ENCODE data around the gene POLN.

Gene POLN

GRCh38 chr4:2241410-2242353 is at the start of gene POLN, which contains the start of gene HAUS3:
Gene POLN, minus strand, starts transcription at chr4:2242121. Its CDS starts 12,890 bp downstream, at chr4:2229231.
Gene HAUS3, minus strand, starts transcription at chr4:2242121. Its CDS starts 1,175 bp downstream, at chr4:2240946.
- CTCF ChIA-PET = interaction anchor here (0.9 to 3.1 kb wide), 3 partner anchors 21 to 221 kb away, joined by 3 to 14 read pairs (median 3); no protein-coding TSS in a partner anchor
- Mint-ChIP-seq H3K36me3 (peaks cover 31% of the 10 kb centered on the region), H3K27me3 (peaks cover 13% of the 10 kb centered on the region), H3K27ac (peak within 1 kb of the TSS; percentile 95), H3K4me1 (peaks cover 57% of the 10 kb centered on the region), H3K9me3 (no peaks in the 10 kb centered on the region), H3K4me3 (peak within 1 kb of the TSS; percentile 93)
- DNase-seq = peak; percentile 99

- Mint-ChIP-seq H3K27me3 (peaks cover 29% of the 10 kb centered on the region), H3K27ac (peak overlapping the region; percentile 86), H3K36me3 (no peaks in the 10 kb centered on the region), H3K4me1 (peaks cover 25% of the 10 kb centered on the region), H3K4me3 (peak overlapping the region; percentile 10), H3K9me3 (no peaks in the 10 kb centered on the region)
- peak; percentile 80 for DNase-seq
- CTCF ChIA-PET = interaction anchor here (0.6 to 1.1 kb wide), 2 partner anchors 9 to 154 kb away, joined by 3 to 4 read pairs; no protein-coding TSS in a partner anchor
Observed at GRCh38 chr4:2290974-2291704, 49.2 kb upstream of the POLN start.

GRCh38 chr4:2290488-2290887 is 48.6 kb upstream of the POLN start:
- CTCF ChIA-PET = interaction anchor here (1.1 kb wide), 1 partner anchor 8 kb away, joined by 3 read pairs; no protein-coding TSS in a partner anchor
- DNase-seq = peak; percentile 25
- H3K4me1 Mint-ChIP-seq = peaks cover 25% of the 10 kb centered on the region
- H3K9me3 Mint-ChIP-seq = no peaks in the 10 kb centered on the region
- peaks cover 24% of the 10 kb centered on the region for H3K27me3 Mint-ChIP-seq
- no peak overlapping the region for H3K4me3 Mint-ChIP-seq
- H3K27ac Mint-ChIP-seq = peak overlapping the region; percentile 86
- H3K36me3 Mint-ChIP-seq = no peaks in the 10 kb centered on the region

- DNase-seq = peak; percentile 11
- peaks cover 24% of the 10 kb centered on the region for H3K27me3 Mint-ChIP-seq
- H3K4me1 Mint-ChIP-seq = peaks cover 26% of the 10 kb centered on the region
- no peaks in the 10 kb centered on the region for H3K36me3 Mint-ChIP-seq
- H3K9me3 Mint-ChIP-seq = no peaks in the 10 kb centered on the region
- CTCF ChIA-PET = no interaction called here
- no peak overlapping the region for H3K27ac Mint-ChIP-seq
- H3K4me3 Mint-ChIP-seq = no peak overlapping the region
Observed at GRCh38 chr4:2289955-2290333, 48.0 kb upstream of the POLN start.

GRCh38 chr4:2289311-2289954 is 47.5 kb upstream of the POLN start:
- H3K9me3 Mint-ChIP-seq = no peaks in the 10 kb centered on the region
- CTCF ChIA-PET = no interaction called here
- H3K4me1 Mint-ChIP-seq = peaks cover 23% of the 10 kb centered on the region
- H3K36me3 Mint-ChIP-seq = no peaks in the 10 kb centered on the region
- H3K4me3 Mint-ChIP-seq = no peak overlapping the region
- peak; percentile 14 for DNase-seq
- peaks cover 24% of the 10 kb centered on the region for H3K27me3 Mint-ChIP-seq
- no peak overlapping the region for H3K27ac Mint-ChIP-seq

- H3K9me3 Mint-ChIP-seq = no peaks in the 10 kb centered on the region
- H3K27me3 Mint-ChIP-seq = peaks cover 24% of the 10 kb centered on the region
- DNase-seq = peak; percentile 17
- no peak overlapping the region for H3K4me3 Mint-ChIP-seq
- H3K27ac Mint-ChIP-seq = no peak overlapping the region
- CTCF ChIA-PET = no interaction called here
- no peaks in the 10 kb centered on the region for H3K36me3 Mint-ChIP-seq
- peaks cover 27% of the 10 kb centered on the region for H3K4me1 Mint-ChIP-seq
Observed at GRCh38 chr4:2288051-2288541, 46.2 kb upstream of the POLN start.

- DNase-seq = no peak
- Mint-ChIP-seq H3K27me3 (peaks cover 21% of the 10 kb centered on the region), H3K9me3 (no peaks in the 10 kb centered on the region), H3K4me3 (no peak overlapping the region), H3K4me1 (peaks cover 32% of the 10 kb centered on the region), H3K27ac (no peak overlapping the region), H3K36me3 (no peaks in the 10 kb centered on the region)
- CTCF ChIA-PET = no interaction called here
Observed at GRCh38 chr4:2287594-2287915, 45.6 kb upstream of the POLN start.

- DNase-seq = peak; percentile 17
- Mint-ChIP-seq H3K4me3 (no peak overlapping the region), H3K36me3 (peaks cover 3% of the 10 kb centered on the region), H3K27ac (no peak overlapping the region), H3K27me3 (peaks cover 16% of the 10 kb centered on the region), H3K9me3 (no peaks in the 10 kb centered on the region), H3K4me1 (peaks cover 37% of the 10 kb centered on the region)
- CTCF ChIA-PET = no interaction called here
Observed at GRCh38 chr4:2286904-2287593, 45.1 kb upstream of the POLN start.

GRCh38 chr4:2285613-2286381 is 43.9 kb upstream of the POLN start:
- no peak overlapping the region for H3K4me3 Mint-ChIP-seq
- H3K27ac Mint-ChIP-seq = no peak overlapping the region
- peaks cover 43% of the 10 kb centered on the region for H3K4me1 Mint-ChIP-seq
- CTCF ChIA-PET = no interaction called here
- H3K9me3 Mint-ChIP-seq = no peaks in the 10 kb centered on the region
- peaks cover 4% of the 10 kb centered on the region for H3K27me3 Mint-ChIP-seq
- DNase-seq = peak; percentile 14
- H3K36me3 Mint-ChIP-seq = peaks cover 3% of the 10 kb centered on the region

GRCh38 chr4:2284934-2285612 is 43.2 kb upstream of the POLN start:
- Mint-ChIP-seq H3K27ac (no peak overlapping the region), H3K36me3 (peaks cover 3% of the 10 kb centered on the region), H3K4me3 (no peak overlapping the region), H3K4me1 (peaks cover 41% of the 10 kb centered on the region), H3K27me3 (peaks cover 4% of the 10 kb centered on the region), H3K9me3 (no peaks in the 10 kb centered on the region)
- DNase-seq = peak; percentile 16
- CTCF ChIA-PET = no interaction called here

GRCh38 chr4:2284161-2284933 is 42.4 kb upstream of the POLN start:
- H3K27ac Mint-ChIP-seq = no peak overlapping the region
- peaks cover 4% of the 10 kb centered on the region for H3K27me3 Mint-ChIP-seq
- no peaks in the 10 kb centered on the region for H3K9me3 Mint-ChIP-seq
- peak; percentile 19 for DNase-seq
- CTCF ChIA-PET = no interaction called here
- H3K4me3 Mint-ChIP-seq = no peak overlapping the region
- peaks cover 3% of the 10 kb centered on the region for H3K36me3 Mint-ChIP-seq
- H3K4me1 Mint-ChIP-seq = peaks cover 38% of the 10 kb centered on the region

GRCh38 chr4:2283199-2283711 is 41.3 kb upstream of the POLN start:
- no peak for DNase-seq
- peaks cover 4% of the 10 kb centered on the region for H3K27me3 Mint-ChIP-seq
- no peak overlapping the region for H3K27ac Mint-ChIP-seq
- no peak overlapping the region for H3K4me3 Mint-ChIP-seq
- H3K9me3 Mint-ChIP-seq = no peaks in the 10 kb centered on the region
- peaks cover 38% of the 10 kb centered on the region for H3K4me1 Mint-ChIP-seq
- peaks cover 3% of the 10 kb centered on the region for H3K36me3 Mint-ChIP-seq
- CTCF ChIA-PET = interaction anchor here (1.3 to 1.8 kb wide), 2 partner anchors 73 to 130 kb away, joined by 3 to 6 read pairs; no protein-coding TSS in a partner anchor

All from activated naive CD4-positive, alpha-beta T cell treated with anti-CD3 and anti-CD28 coated beads, Interleukin-2, amount 10 ng/mL, durations not matched to agents 7 days and 5 days (primary cell).